H1 (cell line): ENCODE data around the gene OGDH. TPM values are rescaled to one million over a fixed set of nuclear protein-coding genes. Genes with fewer than 3 reads are reported as not detected.

Source experiments
- CTCF ChIA-PET: fragments of 300-600 bp; sonication (Branson Sonifier 250); formaldehyde crosslinking; loops from one replicate; lab custom pipeline; 2021; ENCODE audit not compliant: partially characterized antibody; lab: Charles Lee
- POLR2A ChIA-PET: fragments of 300-600 bp; sonication (Branson Sonifier 250); formaldehyde crosslinking; loops from one replicate; lab custom pipeline; 2021; ENCODE audit warnings: inconsistent platforms; ENCODE audit not compliant: partially characterized antibody; lab: Charles Lee
- DNase-seq, 2 experiments: peaks; one replicate each; pipeline versions ENCODE4 v3.0.0 to v3.0.0-alpha.2; 2010 to 2022; ENCODE audit warnings: low spot score in 2 of 2, low read depth in 1 of 2, mixed read lengths in 1 of 2
- FAIRE-seq: peaks from 2 replicates; lab custom pipeline; 2011; peaks lifted over from hg19 to GRCh38; lab: Jason Lieb, UNC
- H2AFZ ChIP-seq: 2 replicates; pipeline ENCODE4 v1.8.1; 2012; ENCODE audit warnings: low read length, inconsistent platforms
- H2AK5ac ChIP-seq: 2 replicates; pipeline ENCODE4 v1.6.1; 2013; ENCODE audit warnings: low read depth, low read length
- H2BK120ac ChIP-seq: replicated peaks from 2 replicates; pipeline ENCODE3; 2013; ENCODE audit warnings: low read depth, low read length, inconsistent platforms
- H2BK12ac ChIP-seq: 2 replicates; pipeline ENCODE4 v1.6.1; 2013; ENCODE audit warnings: low read depth, low read length
- H2BK15ac ChIP-seq: 2 replicates; pipeline ENCODE4 v1.6.1; 2013; ENCODE audit warnings: low read length
- H2BK20ac ChIP-seq: 2 replicates; pipeline ENCODE4 v1.6.1; 2013; ENCODE audit warnings: low read length
- H2BK5ac ChIP-seq: 2 replicates; pipeline ENCODE4 v1.6.1; 2013; ENCODE audit warnings: low read depth, low read length
- H3K14ac ChIP-seq: 2 replicates; pipeline ENCODE4 v1.6.1; 2013; ENCODE audit warnings: inconsistent platforms; ENCODE audit not compliant: insufficient read length
- H3K18ac ChIP-seq: 2 replicates; pipeline ENCODE4 v1.6.1; 2013; ENCODE audit warnings: low read length; ENCODE audit errors: extremely low read depth
- H3K23ac ChIP-seq: 2 replicates; pipeline ENCODE4 v1.6.1; 2013; ENCODE audit warnings: inconsistent platforms; ENCODE audit not compliant: insufficient read length
- H3K23me2 ChIP-seq: 2 replicates; pipeline ENCODE4 v1.6.1; 2013; ENCODE audit warnings: low read depth, low read length
- H3K27ac ChIP-seq: 2 replicates; pipeline ENCODE4 v1.6.1; 2011; ENCODE audit warnings: low read depth, low read length, inconsistent platforms
- H3K27me3 ChIP-seq, 4 experiments: replicated peaks in 1 of 4; 1 replicate in 1 of 4; 2 replicates in 3 of 4; pipeline versions ENCODE4 v1.6.1 to v1.8.1; 2011 to 2013; ENCODE audit warnings: low read length in 3 of 4, mild to moderate bottlenecking in 3 of 4, inconsistent platforms in 2 of 4, mixed read lengths in 2 of 4, moderate library complexity in 1 of 4; ENCODE audit not compliant: control insufficient read depth in 3 of 4, insufficient read depth in 3 of 4; ENCODE audit errors: extremely low read depth in 1 of 4
- H3K36me3 ChIP-seq, 4 experiments: 2 replicates each; pipeline versions ENCODE4 v1.6.1 to v1.8.1; 2011 to 2013; ENCODE audit warnings: mild to moderate bottlenecking in 4 of 4, low read length in 3 of 4, moderate library complexity in 2 of 4, control low read depth in 1 of 4, inconsistent platforms in 1 of 4; ENCODE audit not compliant: insufficient read depth in 4 of 4, control insufficient read depth in 2 of 4
- H3K4ac ChIP-seq: replicated peaks from 2 replicates; pipeline ENCODE3; 2013; ENCODE audit warnings: low read length, low read depth, mixed read lengths, inconsistent platforms; ENCODE audit not compliant: insufficient read length
- H3K4me1 ChIP-seq, 4 experiments: replicated peaks in 1 of 4; 1 replicate in 1 of 4; 2 replicates in 3 of 4; pipeline versions ENCODE4 v1.6.1 to v1.8.1; 2011 to 2013; ENCODE audit warnings: low read length in 3 of 4, inconsistent platforms in 2 of 4, mixed read lengths in 1 of 4; ENCODE audit not compliant: insufficient read depth in 4 of 4, control insufficient read depth in 3 of 4
- H3K4me2 ChIP-seq, 2 experiments: 2 replicates each; pipeline versions ENCODE4 v1.6.1 to v1.8.1; 2011 to 2013; ENCODE audit warnings: low read depth in 2 of 2, low read length in 2 of 2, control low read depth in 1 of 2, inconsistent platforms in 1 of 2, mild to moderate bottlenecking in 1 of 2; ENCODE audit not compliant: insufficient read depth in 1 of 2
- H3K4me3 ChIP-seq, 4 experiments: fragments of 200-600, 300-600 bp in 1 of 4; sonication (generic), shearing (Covaris generic), sonication (Bioruptor Twin) in 1 of 4; 2 replicates each; pipeline versions ENCODE4 v1.5.1 to v1.8.1; 2011 to 2016; ENCODE audit warnings: low read length in 4 of 4, low read depth in 3 of 4, control low read depth in 2 of 4, inconsistent platforms in 2 of 4, mild to moderate bottlenecking in 2 of 4, mixed read lengths in 1 of 4, moderate library complexity in 1 of 4; ENCODE audit not compliant: insufficient read depth in 2 of 4; ENCODE audit errors: extremely low read depth in 1 of 4
- H3K56ac ChIP-seq: replicated peaks from 2 replicates; pipeline ENCODE3; 2013; ENCODE audit warnings: low read depth, mild to moderate bottlenecking, mixed read lengths, low read length, inconsistent platforms; ENCODE audit not compliant: insufficient read length
- H3K79me1 ChIP-seq: 2 replicates; pipeline ENCODE4 v1.6.1; 2013; ENCODE audit warnings: low read depth, low read length, control low read depth
- H3K79me2 ChIP-seq, 2 experiments: 2 replicates each; pipeline versions ENCODE4 v1.6.1 to v1.8.1; 2012 to 2013; ENCODE audit warnings: low read length in 2 of 2, mild to moderate bottlenecking in 2 of 2, inconsistent platforms in 1 of 2; ENCODE audit not compliant: insufficient read depth in 2 of 2, control insufficient read depth in 1 of 2
- H3K9ac ChIP-seq, 4 experiments: replicated peaks in 1 of 4; 1 replicate in 1 of 4; 2 replicates in 3 of 4; pipeline versions ENCODE4 v1.6.1 to v1.8.1; 2011 to 2013; ENCODE audit warnings: low read depth in 3 of 4, low read length in 3 of 4, control low read depth in 2 of 4, mild to moderate bottlenecking in 2 of 4, moderate library complexity in 2 of 4, inconsistent platforms in 1 of 4; ENCODE audit errors: extremely low read depth in 1 of 4
- H3K9me3 ChIP-seq, 2 experiments: 2 replicates each; pipeline versions ENCODE4 v1.6.1 to v1.8.1; 2012 to 2013; ENCODE audit warnings: mild to moderate bottlenecking in 2 of 2, moderate library complexity in 2 of 2, control low read depth in 1 of 2, inconsistent platforms in 1 of 2, low read depth in 1 of 2, low read length in 1 of 2, mixed read lengths in 1 of 2; ENCODE audit not compliant: insufficient read depth in 2 of 2
- H4K20me1 ChIP-seq, 2 experiments: replicated peaks in 1 of 2; 2 replicates each; pipeline versions ENCODE3 to v1.8.1; 2011 to 2013; ENCODE audit warnings: inconsistent platforms in 2 of 2, low read length in 2 of 2, mild to moderate bottlenecking in 1 of 2; ENCODE audit not compliant: insufficient read depth in 2 of 2, control insufficient read depth in 1 of 2
- H4K5ac ChIP-seq: 2 replicates; pipeline ENCODE4 v1.6.1; 2013; ENCODE audit warnings: low read length, low read depth, mixed read lengths, inconsistent platforms; ENCODE audit not compliant: insufficient read length
- H4K8ac ChIP-seq: 2 replicates; pipeline ENCODE4 v1.8.0; 2013; ENCODE audit warnings: mild to moderate bottlenecking, moderate library complexity, low read length, inconsistent platforms; ENCODE audit not compliant: insufficient read depth; ENCODE audit errors: extremely low read depth
- H4K91ac ChIP-seq: replicated peaks from 2 replicates; pipeline ENCODE3; 2013; ENCODE audit warnings: low read length, mixed read lengths, inconsistent platforms; ENCODE audit not compliant: insufficient read length
- EZH2 ChIP-seq: fragments of 200-600 bp; sonication (generic); IDR thresholded peaks from 2 replicates; pipeline ENCODE4 v1.7.1; 2012; ENCODE audit warnings: low read depth, mild to moderate bottlenecking, moderate library complexity, low read length, inconsistent platforms; ENCODE audit not compliant: severe bottlenecking
- FOSL1 ChIP-seq: IDR thresholded peaks from 2 replicates; pipeline ENCODE4 v1.6.1; 2011; ENCODE audit warnings: mild to moderate bottlenecking, low read depth, low read length, moderate library complexity; ENCODE audit not compliant: insufficient read depth
- JUN ChIP-seq: IDR thresholded peaks from 2 replicates; pipeline ENCODE4 v1.6.1; 2011; ENCODE audit warnings: low read depth, mild to moderate bottlenecking, improper control_type of control experiment, low read length
- KDM4A ChIP-seq: IDR thresholded peaks from one replicate; pipeline ENCODE4 v1.7.1; 2012; ENCODE audit warnings: low read depth, mild to moderate bottlenecking, moderate library complexity, low read length, inconsistent platforms; ENCODE audit not compliant: severe bottlenecking
- NRF1 ChIP-seq: IDR thresholded peaks from 2 replicates; pipeline ENCODE4 v1.6.1; 2011; ENCODE audit warnings: mild to moderate bottlenecking, low read depth, low read length, improper control_type of control experiment
- RFX5 ChIP-seq: IDR thresholded peaks from 2 replicates; pipeline ENCODE4 v1.6.1; 2011; ENCODE audit warnings: low read depth, low read length, improper control_type of control experiment, borderline replicate concordance
- SIX5 ChIP-seq: IDR thresholded peaks from 2 replicates; pipeline ENCODE4 v1.6.1; 2011; ENCODE audit warnings: mild to moderate bottlenecking, low read depth, low read length
- SP4 ChIP-seq: IDR thresholded peaks from 2 replicates; pipeline ENCODE4 v1.6.1; 2012; ENCODE audit warnings: low read length, inconsistent platforms
- TAF1 ChIP-seq: IDR thresholded peaks from 2 replicates; pipeline ENCODE4 v1.6.1; 2011; ENCODE audit warnings: mild to moderate bottlenecking, low read depth, low read length
- YY1 ChIP-seq: IDR thresholded peaks from 2 replicates; pipeline ENCODE4 v1.6.1; 2011; ENCODE audit warnings: low read depth, mild to moderate bottlenecking, low read length
- WGBS, 2 experiments: shearing (Covaris generic) in 1 of 2; methylation state at CpG; one replicate each; pipeline versions ENCODE4 v1.1.6 to v1.1.7; 2013 to 2015; ENCODE audit warnings: low lambda C conversion rate in 2 of 2, mixed read lengths in 2 of 2, inconsistent platforms in 1 of 2, low coverage in 1 of 2, missing lambda C conversion rate in 1 of 2; ENCODE audit not compliant: insufficient replicate concordance in 2 of 2, insufficient coverage in 1 of 2, insufficient read length in 1 of 2; ENCODE audit errors: extremely low coverage in 1 of 2, missing lambda C conversion rate in 1 of 2; 5-methylcytosine and 5-hydroxymethylcytosine counted together
- polyA plus RNA-seq, 7 experiments: library from polyadenylated mRNA; depleted of rRNA in 3 of 7; stranded (reverse) in 5 of 7; unstranded in 2 of 7; fragments of >200 nt in 5 of 7; fragments of 200-250 nt in 2 of 7; gene quantifications; 1 replicate in 5 of 7; 2 replicates in 1 of 7; 4 replicates in 1 of 7; pipeline versions ENCODE4 v1.2.1 to v1.2.3, GENCODE V29; 2011 to 2013; ENCODE audit warnings: missing spikeins in 2 of 7, mixed read lengths in 2 of 7
- total RNA-seq: library from RNA; stranded (reverse); fragmentation: NEBNext Ultra II Directional; extraction: Animal tissue kit (Norgen Biotek cat#: 25700); gene quantifications from 2 replicates; pipeline ENCODE4 v1.2.1, GENCODE V29; 2021

Gene OGDH
- total and polyA plus RNA-seq, 2 of the 8 experiments (the other 6 are each of a cell fraction or from before 2014, with no cell fraction given) = 71.6 to 91.6 TPM

GRCh38 chr7:44576228-44576627, 30.2 kb upstream of the OGDH start:
- CTCF ChIA-PET = interaction anchor here (0.8 to 2.8 kb wide), 3 partner anchors 11 to 40 kb away, joined by 4 to 23 read pairs (median 4); partner anchors contain the start of gene OGDH
- Histone ChIP-seq H3K23ac (no peak overlapping the region), H3K56ac (no peak overlapping the region), H2BK20ac (no peak overlapping the region), H3K4me3 (no peak overlapping the region), H3K18ac (no peak overlapping the region), H2BK15ac (no peak overlapping the region), H2BK5ac (no peak overlapping the region), H4K20me1 (peaks cover 0 to 4% of the 10 kb centered on the region in 2 experiments), H4K8ac (no peak overlapping the region), H3K36me3 (peaks cover 23 to 43% (median 26%) of the 10 kb centered on the region in 4 experiments), H3K79me1 (peaks cover 4% of the 10 kb centered on the region), H3K9ac (no peak overlapping the region), H2BK120ac (no peak overlapping the region), H2AK5ac (no peak overlapping the region), H4K5ac (no peak overlapping the region), H3K79me2 (peaks cover 2 to 25% of the 10 kb centered on the region in 2 experiments; a peak in 3 of 4 replicates), H3K4ac (no peak overlapping the region), H2BK12ac (no peak overlapping the region), H3K9me3 (no peaks in the 10 kb centered on the region), H3K27me3 (no peaks in the 10 kb centered on the region), H4K91ac (no peak overlapping the region), H3K14ac (no peak overlapping the region), H3K4me2 (no peak overlapping the region), H3K4me1 (peaks cover 4 to 14% (median 6%) of the 10 kb centered on the region in 4 experiments; a peak in 5 of 7 replicates), H2AFZ (no peak overlapping the region), H3K27ac (no peak overlapping the region), H3K23me2 (peaks cover 12% of the 10 kb centered on the region; the same call in 1 of the 2 replicates)
- no peak for FAIRE-seq
- 92% methylated on average over 2 of the region's 2 CpGs; no CpG with 5 or more reads in 1 of the 2 experiments for WGBS, 2 experiments
- no peak for TF ChIP-seq KDM4A
- no peak for TF ChIP-seq EZH2
- no peak for TF ChIP-seq SIX5
- no peak for TF ChIP-seq YY1
- no peak for TF ChIP-seq JUN
- no peak for TF ChIP-seq SP4
- no peak for TF ChIP-seq NRF1
- TF ChIP-seq TAF1 = no peak
- no peak for TF ChIP-seq FOSL1
- TF ChIP-seq RFX5 = no peak
- no peak for DNase-seq
- POLR2A ChIA-PET = interaction anchor here (1.2 kb wide), 1 partner anchor 272 kb away, joined by 4 read pairs; the partner anchor contains the start of gene H2AZ2
